Neural progenitor cell (in vitro differentiated cells): Measurements from ENCODE around the gene THAP4. TPM values are rescaled to one million over a fixed set of nuclear protein-coding genes. Genes with fewer than 3 reads are reported as not detected.

Source experiments
- DNase-seq: peaks from one replicate; pipeline ENCODE4 v3.0.0-alpha.2; 2016; ENCODE audit warnings: low spot score
- H2AFZ ChIP-seq: fragments of 200-600 bp; sonication (generic); replicated peaks from 2 replicates; pipeline ENCODE4 v1.6.1; 2016; ENCODE audit warnings: antibody characterized with exemption
- H3F3A ChIP-seq: fragments of 200-600 bp; sonication (generic); 2 replicates; pipeline ENCODE4 v1.6.1; 2016; ENCODE audit warnings: antibody characterized with exemption, low read depth
- H3K27ac ChIP-seq: fragments of 200-600 bp; sonication (generic); 2 replicates; pipeline ENCODE4 v1.5.1; 2016; ENCODE audit warnings: mild to moderate bottlenecking
- H3K27me3 ChIP-seq: fragments of 200-600 bp; sonication (generic); 2 replicates; pipeline ENCODE4 v1.6.1; 2016; ENCODE audit warnings: mild to moderate bottlenecking, moderate library complexity
- H3K36me3 ChIP-seq: fragments of 200-600 bp; sonication (generic); 2 replicates; pipeline ENCODE4 v1.5.1; 2016
- H3K4me1 ChIP-seq: fragments of 200-600 bp; sonication (generic); 2 replicates; pipeline ENCODE4 v1.6.1; 2016; ENCODE audit warnings: mixed run types
- H3K4me2 ChIP-seq: fragments of 200-600 bp; sonication (generic); 2 replicates; pipeline ENCODE4 v1.6.1; 2016
- H3K4me3 ChIP-seq: fragments of 200-600 bp; sonication (generic); 2 replicates; pipeline ENCODE4 v1.5.1; 2016
- H3K79me2 ChIP-seq: fragments of 200-600 bp; sonication (generic); 2 replicates; pipeline ENCODE4 v1.6.1; 2016; ENCODE audit warnings: low read depth
- H3K9ac ChIP-seq: fragments of 200-600 bp; sonication (generic); 2 replicates; pipeline ENCODE4 v1.6.1; 2016
- H3K9me3 ChIP-seq: fragments of 200-600 bp; sonication (generic); 2 replicates; pipeline ENCODE4 v1.5.1; 2016; ENCODE audit warnings: low read depth
- H4K20me1 ChIP-seq: fragments of 200-600 bp; sonication (generic); 2 replicates; pipeline ENCODE4 v1.6.1; 2016; ENCODE audit warnings: low read depth
- H3K27ac Mint-ChIP-seq: 3 replicates; pipeline ENCODE4 v1.8.0; 2021; ENCODE audit warnings: mixed read lengths
- H3K27me3 Mint-ChIP-seq: 2 replicates; pipeline ENCODE4 v1.8.0; 2022; ENCODE audit warnings: low read depth, mild to moderate bottlenecking, inconsistent platforms, moderate library complexity, mixed read lengths; ENCODE audit not compliant: insufficient read depth
- H3K36me3 Mint-ChIP-seq: 3 replicates; pipeline ENCODE4 v1.8.0; 2021; ENCODE audit warnings: mixed read lengths
- H3K4me1 Mint-ChIP-seq: 3 replicates; pipeline ENCODE4 v1.8.0; 2021; ENCODE audit warnings: mixed read lengths
- H3K4me3 Mint-ChIP-seq: 3 replicates; pipeline ENCODE4 v1.8.0; 2021; ENCODE audit warnings: mild to moderate bottlenecking, moderate library complexity, mixed read lengths
- H3K9me3 Mint-ChIP-seq: 3 replicates; pipeline ENCODE4 v1.8.0; 2020; ENCODE audit warnings: mixed read lengths
- CTCF ChIP-seq: fragments of 200-600 bp; sonication (generic); IDR thresholded peaks from 2 replicates; pipeline ENCODE4 v1.5.1; 2017; ENCODE audit warnings: antibody characterized with exemption, mild to moderate bottlenecking
- EZH2 ChIP-seq: fragments of 200-600 bp; sonication (generic); IDR thresholded peaks from 2 replicates; pipeline ENCODE4 v1.6.1; 2017; ENCODE audit warnings: antibody characterized with exemption, mild to moderate bottlenecking, moderate library complexity
- EZH2phosphoT487 ChIP-seq: fragments of 200-600 bp; sonication (generic); IDR thresholded peaks from 2 replicates; pipeline ENCODE4 v1.6.1; 2017; ENCODE audit warnings: antibody characterized with exemption
- total RNA-seq: library from RNA; depleted of rRNA; stranded (reverse); fragments of >200 nt; gene quantifications from 2 replicates; pipeline ENCODE4 v1.2.3, GENCODE V29; 2015; ENCODE audit warnings: low replicate concordance

THAP4 gene
- total RNA-seq, 1 donor from 2014 or later: 25.6 TPM

GRCh38 chr2:241570961-241571581, 65.9 kb downstream of the THAP4 start:
- Histone ChIP-seq H3K4me3 (no peak overlapping the region), H4K20me1 (peaks cover 5% of the 10 kb centered on the region), H3K36me3 (no peaks in the 10 kb centered on the region), H2AFZ (no peak overlapping the region), H3K4me1 (no peaks in the 10 kb centered on the region), H3K9me3 (no peaks in the 10 kb centered on the region), H3F3A (peaks cover 7% of the 10 kb centered on the region), H3K27ac (no peak overlapping the region), H3K9ac (no peak overlapping the region), H3K4me2 (no peak overlapping the region), H3K27me3 (peaks cover 11% of the 10 kb centered on the region), H3K79me2 (no peaks in the 10 kb centered on the region)
- peaks cover 6% of the 10 kb centered on the region for H3K4me1 Mint-ChIP-seq
- TF ChIP-seq EZH2phosphoT487 (no peak), EZH2 (no peak), CTCF (no peak)
- peaks cover 3% of the 10 kb centered on the region for H3K9me3 Mint-ChIP-seq
- H3K4me3 Mint-ChIP-seq: no peak overlapping the region
- peaks cover 15% of the 10 kb centered on the region for H3K36me3 Mint-ChIP-seq
- no peak for DNase-seq
- peaks cover 6% of the 10 kb centered on the region for H3K27me3 Mint-ChIP-seq
- no peak overlapping the region for H3K27ac Mint-ChIP-seq

- H3K4me1 Mint-ChIP-seq: peaks cover 3% of the 10 kb centered on the region
- no peaks in the 10 kb centered on the region for H3K36me3 ChIP-seq
- H3K4me2 ChIP-seq: no peak overlapping the region
- no peak overlapping the region for H3K4me3 ChIP-seq
- H3K27ac ChIP-seq: no peak overlapping the region
- no peak for DNase-seq
- no peak overlapping the region for H3K4me3 Mint-ChIP-seq
- peaks cover 6% of the 10 kb centered on the region for H3K27me3 Mint-ChIP-seq
- peaks cover 5% of the 10 kb centered on the region for H4K20me1 ChIP-seq
- no peak overlapping the region for H3K27ac Mint-ChIP-seq
- H3K36me3 Mint-ChIP-seq: peaks cover 10% of the 10 kb centered on the region
- no peak overlapping the region for H3K9ac ChIP-seq
- H3K79me2 ChIP-seq: no peaks in the 10 kb centered on the region
- no peaks in the 10 kb centered on the region for H3K9me3 Mint-ChIP-seq
- TF ChIP-seq EZH2: no peak
- no peak for TF ChIP-seq CTCF
- TF ChIP-seq EZH2phosphoT487: no peak
- peaks cover 11% of the 10 kb centered on the region for H3K27me3 ChIP-seq
- peaks cover 5% of the 10 kb centered on the region for H3K4me1 ChIP-seq
- no peak overlapping the region for H2AFZ ChIP-seq
- H3F3A ChIP-seq: peaks cover 7% of the 10 kb centered on the region
- no peaks in the 10 kb centered on the region for H3K9me3 ChIP-seq
Observed at GRCh38 chr2:241569831-241570281, 67.1 kb downstream of the THAP4 start.

- H3K9ac ChIP-seq: no peak overlapping the region
- H3K4me1 ChIP-seq: peaks cover 5% of the 10 kb centered on the region
- H3K4me1 Mint-ChIP-seq: peaks cover 3% of the 10 kb centered on the region
- no peaks in the 10 kb centered on the region for H3K9me3 ChIP-seq
- H3K27ac Mint-ChIP-seq: no peak overlapping the region
- H3K79me2 ChIP-seq: no peaks in the 10 kb centered on the region
- H3K9me3 Mint-ChIP-seq: no peaks in the 10 kb centered on the region
- TF ChIP-seq EZH2phosphoT487 (no peak), CTCF (no peak), EZH2 (no peak)
- H3K4me3 Mint-ChIP-seq: no peak overlapping the region
- peaks cover 7% of the 10 kb centered on the region for H3F3A ChIP-seq
- peaks cover 11% of the 10 kb centered on the region for H3K27me3 ChIP-seq
- no peak overlapping the region for H2AFZ ChIP-seq
- H4K20me1 ChIP-seq: peaks cover 9% of the 10 kb centered on the region
- no peak overlapping the region for H3K4me3 ChIP-seq
- DNase-seq: no peak
- H3K27me3 Mint-ChIP-seq: peaks cover 6% of the 10 kb centered on the region
- H3K27ac ChIP-seq: no peak overlapping the region
- peaks cover 10% of the 10 kb centered on the region for H3K36me3 Mint-ChIP-seq
- no peaks in the 10 kb centered on the region for H3K36me3 ChIP-seq
- H3K4me2 ChIP-seq: no peak overlapping the region
Observed at GRCh38 chr2:241568726-241569125, 68.2 kb downstream of the THAP4 start.
